NCI-H2081 (cell line): ENCODE data around the gene CNBD2.
A peak's percentile ranks its signal among the peaks of the same experiment; 100 is the strongest.
"Not testable (repeated sequence)": the region's sequence is repeated elsewhere in the genome, so short reads cannot be mapped to it uniquely, and the experiment has no call there.

Experiments used
- DNase-seq, 2 experiments: peaks; one replicate each; lab custom pipeline; 2025; lab: John Stamatoyannopoulos, UW

Gene CNBD2

GRCh38 chr20:35975576-35976373 is 7.4 kb downstream of the CNBD2 start:
- no peak for DNase-seq

DNA sequence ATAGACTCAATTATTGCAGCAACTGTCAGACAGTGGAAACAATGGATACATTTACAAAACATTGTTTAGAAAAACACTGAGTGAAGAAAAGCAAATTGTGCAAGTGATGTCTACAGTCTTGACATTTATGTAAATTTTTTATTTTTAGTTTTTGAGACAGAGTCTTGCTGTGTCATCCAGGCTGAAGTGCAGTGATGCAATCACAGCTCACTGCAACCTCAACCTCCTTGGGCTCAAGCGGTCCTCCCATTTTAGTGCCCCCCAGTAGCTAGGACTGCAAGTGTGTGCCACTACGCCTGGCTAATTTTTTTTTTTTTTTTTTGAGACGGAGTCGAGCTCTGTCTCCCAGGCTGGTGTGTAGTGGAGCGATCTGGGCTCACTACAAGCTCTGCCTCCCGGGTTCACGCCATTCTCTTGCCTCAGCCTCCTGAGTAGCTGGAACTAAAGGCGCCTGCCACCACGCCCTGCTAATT is 9.7 kb downstream of the CNBD2 start:
- DNase-seq = no peak

- no peak for DNase-seq
Measured at GRCh38 chr20:35979544-35979943, 11.2 kb downstream of the CNBD2 start.

GRCh38 chr20:35981969-35982368 is 13.6 kb downstream of the CNBD2 start:
- no peak for DNase-seq

DNA sequence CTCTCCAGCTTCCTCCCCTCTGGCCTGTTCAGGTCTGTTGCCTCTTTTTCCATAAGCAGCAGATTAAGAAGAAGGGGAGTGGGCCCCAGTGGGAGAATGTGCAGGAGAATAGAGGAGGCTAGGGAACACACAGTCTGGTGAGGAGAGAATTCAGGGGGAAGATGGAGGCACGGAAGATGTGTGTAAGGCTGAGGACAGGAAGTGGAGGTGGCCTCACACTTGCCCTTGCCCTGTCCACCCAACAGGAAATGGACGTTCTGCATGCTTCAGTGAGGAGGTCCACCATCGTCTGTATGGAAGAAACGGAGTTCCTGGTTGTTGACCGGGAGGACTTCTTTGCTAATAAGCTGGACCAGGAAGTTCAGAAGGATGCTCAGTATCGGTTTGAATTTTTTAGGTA is 16.0 kb downstream of the CNBD2 start:
- DNase-seq = no peak

GRCh38 chr20:35985806-35986205 is 17.4 kb downstream of the CNBD2 start:
- DNase-seq = peak in 1 of 2 experiments; percentile 30

DNA sequence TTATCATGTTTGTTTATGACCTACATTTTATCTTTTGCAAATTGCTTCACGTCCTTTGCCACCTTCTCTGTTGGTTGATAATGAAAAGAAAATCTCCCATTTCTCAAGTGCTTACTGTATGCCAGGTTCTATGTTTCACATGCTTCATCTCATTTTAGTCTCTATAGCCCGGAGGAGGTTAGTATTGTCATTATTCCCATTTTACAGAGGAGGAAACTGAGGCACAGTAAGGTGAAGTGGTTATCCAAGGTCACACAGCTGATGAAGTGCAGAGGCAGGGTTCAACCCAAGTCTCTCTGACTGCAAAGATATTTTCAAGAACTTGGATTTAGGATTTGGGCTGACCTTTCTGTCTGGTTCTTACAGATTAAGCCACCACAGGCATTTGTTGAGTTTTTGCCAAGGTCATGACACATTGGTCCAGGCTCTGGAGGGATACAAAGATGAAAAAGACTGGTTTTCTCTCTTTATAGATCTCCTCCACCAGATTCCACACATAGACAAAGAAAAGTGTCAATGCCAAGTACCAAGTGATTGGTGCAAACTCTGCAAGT is 20.6 kb downstream of the CNBD2 start:
- DNase-seq = no peak

GRCh38 chr20:35991142-35991771 is 22.9 kb downstream of the CNBD2 start:
- DNase-seq = no peak

DNA sequence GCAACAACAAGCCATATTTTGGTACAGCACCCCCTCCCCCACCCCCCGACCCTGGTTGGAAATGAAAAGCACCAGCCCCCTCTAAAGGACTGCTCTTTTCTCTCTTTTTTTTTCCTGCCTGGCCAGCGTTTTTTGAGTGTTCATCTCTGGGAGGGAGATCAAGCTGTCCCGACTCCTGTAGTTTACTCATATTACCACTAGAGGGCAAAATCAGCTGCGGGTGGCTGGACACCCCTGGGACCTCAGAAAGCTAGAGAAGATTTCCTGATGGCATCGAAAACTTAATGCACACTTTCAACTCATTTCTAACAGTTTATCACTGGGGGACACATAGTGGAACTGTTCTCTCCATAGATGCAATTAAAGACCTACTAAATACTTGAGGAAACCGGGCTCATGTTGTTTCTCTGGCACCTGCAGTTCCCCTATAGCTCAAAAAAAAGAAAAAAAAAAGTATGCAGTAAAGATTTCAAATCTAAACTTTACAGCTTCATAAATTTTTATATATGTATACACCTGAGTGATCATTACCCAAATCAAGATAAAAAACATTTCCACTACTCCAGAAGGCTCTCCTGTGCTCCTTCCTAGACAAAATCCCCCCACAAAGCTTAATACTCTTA is 24.4 kb downstream of the CNBD2 start:
- peak; percentile 61 to 66 for DNase-seq

GRCh38 chr20:35994994-35995453 is 26.6 kb downstream of the CNBD2 start:
- peak; percentile 68 to 69 for DNase-seq

- DNase-seq = not testable (repeated sequence)
Measured at GRCh38 chr20:35996492-35996891, 28.1 kb downstream of the CNBD2 start.

- not testable (repeated sequence) for DNase-seq
Measured at GRCh38 chr20:36001331-36001730, 32.9 kb downstream of the CNBD2 start.

- no peak for DNase-seq
Measured at GRCh38 chr20:36002855-36003254, 34.5 kb downstream of the CNBD2 start.

- DNase-seq = no peak
Measured at GRCh38 chr20:36004045-36004444, 35.7 kb downstream of the CNBD2 start.

- DNase-seq = no peak
Measured at GRCh38 chr20:36008461-36009035, 40.2 kb downstream of the CNBD2 start.

- DNase-seq = no peak
Measured at GRCh38 chr20:36010076-36010475, 41.7 kb downstream of the CNBD2 start.

GRCh38 chr20:36010825-36011224 is 42.4 kb downstream of the CNBD2 start:
- DNase-seq = no peak

DNA sequence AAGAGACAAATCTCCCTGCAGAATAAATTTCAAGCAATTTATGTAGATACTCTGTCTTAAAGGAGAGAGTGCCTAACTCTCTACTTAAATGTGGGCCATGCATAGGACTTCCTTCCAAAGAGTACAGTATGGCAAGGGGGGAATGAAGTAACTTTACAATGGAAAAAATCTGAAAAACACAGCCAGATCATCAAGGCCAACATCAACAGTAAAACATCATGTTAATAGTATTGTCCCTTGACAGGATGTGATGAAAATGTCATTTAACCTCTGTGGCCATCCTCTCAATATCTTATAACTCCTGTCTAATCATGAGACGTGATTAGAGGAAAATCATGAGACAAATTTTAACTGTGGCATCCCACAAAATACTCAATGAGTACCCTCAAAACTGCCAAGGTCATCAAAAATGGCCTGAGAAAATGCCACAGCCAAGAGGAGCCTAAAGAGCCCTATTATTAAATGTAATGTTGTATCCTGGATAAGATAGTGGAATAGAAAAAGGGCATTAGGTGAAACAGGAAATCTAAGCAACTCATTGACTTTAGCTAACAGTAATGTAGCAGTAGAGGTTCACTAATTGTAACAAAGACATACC is 47.5 kb downstream of the CNBD2 start:
- no peak for DNase-seq

DNA sequence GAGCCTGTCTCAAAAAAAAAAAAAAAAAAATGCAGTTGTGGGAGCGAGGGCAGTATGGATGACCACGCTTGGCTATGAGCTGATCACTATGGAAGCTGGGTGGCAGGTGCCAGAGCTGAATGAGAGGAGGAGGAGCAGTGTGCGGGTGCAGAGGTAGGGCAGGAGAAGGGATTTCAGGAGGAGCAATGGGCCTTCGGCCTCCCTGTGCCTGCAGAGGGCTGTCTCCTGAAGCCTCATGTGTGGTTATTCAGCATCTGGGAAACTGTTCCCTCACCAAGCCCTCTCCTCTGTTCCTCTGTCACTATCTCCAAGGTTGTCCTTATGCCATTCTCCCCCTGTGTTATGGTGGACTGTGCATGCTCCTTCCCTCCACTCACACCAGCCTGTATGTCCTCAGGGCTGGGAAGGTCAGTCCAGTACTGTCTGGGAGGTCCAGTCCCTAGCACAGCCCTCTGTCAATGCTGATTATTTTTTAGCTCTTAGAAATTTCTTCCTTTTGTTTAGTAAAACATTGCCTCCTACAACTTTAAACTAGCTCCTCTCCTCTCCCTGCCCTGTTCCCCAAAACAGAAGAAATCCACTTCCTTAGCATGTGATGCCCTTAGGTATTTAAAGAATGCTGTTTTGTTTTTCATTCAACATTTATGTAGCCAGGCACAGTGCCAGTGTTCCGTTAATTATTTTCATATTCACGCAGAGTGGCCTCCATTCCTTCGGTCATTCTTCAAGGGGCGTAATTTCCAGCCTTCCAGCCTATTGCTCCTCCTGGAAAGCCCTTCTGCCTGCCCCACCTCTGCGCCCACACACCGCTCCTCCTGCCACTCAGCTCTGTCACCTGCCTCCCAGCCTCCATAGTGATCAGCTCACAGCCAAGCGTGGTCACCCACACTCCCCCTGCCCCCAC is 48.9 kb downstream of the CNBD2 start:
- DNase-seq = no peak

GRCh38 chr20:36018208-36018988 is 50.0 kb downstream of the CNBD2 start:
- DNase-seq = no peak
